Smooth muscle cell (in vitro differentiated cells): ENCODE data around the gene SLC66A3. TPM values are rescaled to one million over a fixed set of nuclear protein-coding genes. Genes with fewer than 3 reads are reported as not detected.
A peak's percentile ranks its signal among the peaks of the same experiment; 100 is the strongest.

Experiments used
- DNase-seq: peaks from one replicate; lab custom pipeline; 2025; ENCODE audit not compliant: unreplicated experiment; lab: John Stamatoyannopoulos, UW
- H2AFZ ChIP-seq: fragments of 200-600 bp; sonication (generic); 2 replicates; pipeline ENCODE4 v1.6.0; 2016; ENCODE audit warnings: antibody characterized with exemption, low read depth, mild to moderate bottlenecking
- H3F3A ChIP-seq: fragments of 200-600 bp; sonication (generic); 2 replicates; pipeline ENCODE4 v1.6.0; 2017; ENCODE audit warnings: antibody characterized with exemption, low read depth
- H3K27ac ChIP-seq: fragments of 200-600 bp; sonication (generic); 2 replicates; pipeline ENCODE4 v1.5.1; 2016; ENCODE audit warnings: low read depth, mild to moderate bottlenecking
- H3K27me3 ChIP-seq: fragments of 200-600 bp; sonication (generic); 2 replicates; pipeline ENCODE4 v1.6.1; 2016; ENCODE audit warnings: low read depth, mild to moderate bottlenecking
- H3K36me3 ChIP-seq: fragments of 200-600 bp; sonication (generic); 2 replicates; pipeline ENCODE4 v1.5.1; 2016; ENCODE audit warnings: low read depth
- H3K4me1 ChIP-seq: fragments of 200-600 bp; sonication (generic); 2 replicates; pipeline ENCODE4 v1.5.1; 2016; ENCODE audit warnings: low read depth
- H3K4me2 ChIP-seq: fragments of 200-600 bp; sonication (generic); 2 replicates; pipeline ENCODE4 v1.6.0; 2016; ENCODE audit warnings: mild to moderate bottlenecking
- H3K4me3 ChIP-seq: fragments of 200-600 bp; sonication (generic); 2 replicates; pipeline ENCODE4 v1.5.1; 2016; ENCODE audit warnings: mild to moderate bottlenecking
- H3K79me2 ChIP-seq: fragments of 200-600 bp; sonication (generic); 2 replicates; pipeline ENCODE4 v1.6.0; 2016; ENCODE audit warnings: low read depth, mild to moderate bottlenecking
- H3K9ac ChIP-seq: fragments of 200-600 bp; sonication (generic); 2 replicates; pipeline ENCODE4 v1.6.0; 2016; ENCODE audit warnings: low read depth
- H3K9me3 ChIP-seq: fragments of 200-600 bp; sonication (generic); replicated peaks from 2 replicates; pipeline ENCODE4 v1.5.1; 2016; ENCODE audit warnings: low read depth
- H4K20me1 ChIP-seq: fragments of 200-600 bp; sonication (generic); 2 replicates; pipeline ENCODE4 v1.6.0; 2016; ENCODE audit warnings: low read depth
- CTCF ChIP-seq: fragments of 200-600 bp; sonication (generic); IDR thresholded peaks from 2 replicates; pipeline ENCODE4 v1.5.1; 2017; ENCODE audit warnings: borderline replicate concordance, mild to moderate bottlenecking, antibody characterized with exemption; ENCODE audit not compliant: insufficient read depth, poor library complexity, severe bottlenecking
- WGBS: methylation state at CpG from one replicate; pipeline ENCODE4 v1.1.7; 2016; ENCODE audit warnings: low lambda C conversion rate; 5-methylcytosine and 5-hydroxymethylcytosine counted together
- polyA plus RNA-seq: library from polyadenylated mRNA; unstranded; fragments of >200 nt; fragmentation: Nextera tagmentation; extraction: Ambion mirVana; gene quantifications from 2 replicates; pipeline ENCODE4 v1.2.1, GENCODE V29; 2016
- total RNA-seq: library from RNA; depleted of rRNA; stranded (reverse); fragments of >200 nt; gene quantifications from 2 replicates; pipeline ENCODE4 v1.2.3, GENCODE V29; 2014

Gene SLC66A3
- total and polyA plus RNA-seq, 2 experiments from 2014 or later = 33.5 to 37.2 TPM

- Histone ChIP-seq H3K27me3 (no peaks in the 10 kb centered on the region), H3K4me2 (no peak overlapping the region), H2AFZ (no peak overlapping the region), H3F3A (peaks cover 4% of the 10 kb centered on the region), H3K9ac (no peak overlapping the region), H3K4me1 (no peaks in the 10 kb centered on the region), H3K9me3 (no peaks in the 10 kb centered on the region), H3K36me3 (peaks cover 16% of the 10 kb centered on the region), H4K20me1 (peaks cover 3% of the 10 kb centered on the region), H3K79me2 (no peaks in the 10 kb centered on the region), H3K4me3 (no peak overlapping the region), H3K27ac (no peak overlapping the region)
- DNase-seq = no peak
- TF ChIP-seq CTCF = no peak
- 93% methylated on average over 5 of the region's 5 CpGs for WGBS
These were observed 46.7 kb downstream of the SLC66A3 start for GRCh38 chr2:11201969-11202368.

- H3K79me2 ChIP-seq = peaks cover 3% of the 10 kb centered on the region
- H3K27me3 ChIP-seq = no peaks in the 10 kb centered on the region
- no peak for DNase-seq
- peaks cover 4% of the 10 kb centered on the region for H3F3A ChIP-seq
- H3K4me2 ChIP-seq = peak overlapping the region; percentile 19
- H3K4me3 ChIP-seq = no peak overlapping the region
- H2AFZ ChIP-seq = no peak overlapping the region
- H3K4me1 ChIP-seq = no peaks in the 10 kb centered on the region
- H3K9ac ChIP-seq = peak overlapping the region; percentile 3
- peaks cover 3% of the 10 kb centered on the region for H4K20me1 ChIP-seq
- no peak for TF ChIP-seq CTCF
- 9% methylated on average over 3 of the region's 3 CpGs for WGBS
- H3K27ac ChIP-seq = peak overlapping the region; percentile 75
- H3K36me3 ChIP-seq = peaks cover 13% of the 10 kb centered on the region
- no peaks in the 10 kb centered on the region for H3K9me3 ChIP-seq
These were observed 48.2 kb downstream of the SLC66A3 start for GRCh38 chr2:11203480-11203879.

- Histone ChIP-seq H2AFZ (no peak overlapping the region), H3K79me2 (peaks cover 3% of the 10 kb centered on the region), H3K9me3 (no peaks in the 10 kb centered on the region), H3K27ac (no peak overlapping the region), H3K36me3 (peaks cover 27% of the 10 kb centered on the region), H3K9ac (no peak overlapping the region), H4K20me1 (peaks cover 8% of the 10 kb centered on the region), H3K4me2 (no peak overlapping the region), H3K27me3 (no peaks in the 10 kb centered on the region), H3K4me3 (no peak overlapping the region), H3F3A (peaks cover 4% of the 10 kb centered on the region), H3K4me1 (no peaks in the 10 kb centered on the region)
- no peak for DNase-seq
- TF ChIP-seq CTCF = no peak
These were observed 52.8 kb downstream of the SLC66A3 start for GRCh38 chr2:11208083-11208482.

GRCh38 chr2:11212645-11213044, 57.4 kb downstream of the SLC66A3 start:
- Histone ChIP-seq H4K20me1 (peaks cover 11% of the 10 kb centered on the region), H3K4me1 (no peaks in the 10 kb centered on the region), H3K27ac (no peak overlapping the region), H3K4me2 (no peak overlapping the region), H2AFZ (no peak overlapping the region), H3K27me3 (no peaks in the 10 kb centered on the region), H3K4me3 (no peak overlapping the region), H3K9me3 (no peaks in the 10 kb centered on the region), H3K79me2 (peaks cover 1% of the 10 kb centered on the region), H3F3A (no peaks in the 10 kb centered on the region), H3K9ac (no peak overlapping the region), H3K36me3 (peaks cover 38% of the 10 kb centered on the region)
- TF ChIP-seq CTCF = no peak
- DNase-seq = no peak
